H1 (cell line): ENCODE data around the gene SLC23A1. TPM values are rescaled to one million over a fixed set of nuclear protein-coding genes. Genes with fewer than 3 reads are reported as not detected.

Experiments used
- CTCF ChIP-seq, 3 experiments: IDR thresholded peaks; 1 replicate in 2 of 3; 2 replicates in 1 of 3; pipeline versions ENCODE4 v1.5.1 to v1.6.1; 2011; ENCODE audit warnings: low read length in 3 of 3, mild to moderate bottlenecking in 3 of 3, inconsistent platforms in 2 of 3, low read depth in 1 of 3, moderate library complexity in 1 of 3; ENCODE audit not compliant: insufficient read depth in 1 of 3; ENCODE audit errors: control extremely low read depth in 1 of 3
- ZNF274 ChIP-seq: IDR thresholded peaks from 2 replicates; pipeline ENCODE4 v1.7.0; 2012; ENCODE audit warnings: low read length, borderline replicate concordance; ENCODE audit errors: extremely low read depth
- polyA plus RNA-seq, 7 experiments: library from polyadenylated mRNA; depleted of rRNA in 3 of 7; stranded (reverse) in 5 of 7; unstranded in 2 of 7; fragments of >200 nt in 5 of 7; fragments of 200-250 nt in 2 of 7; gene quantifications; 1 replicate in 5 of 7; 2 replicates in 1 of 7; 4 replicates in 1 of 7; pipeline versions ENCODE4 v1.2.1 to v1.2.3, GENCODE V29; 2011 to 2013; ENCODE audit warnings: missing spikeins in 2 of 7, mixed read lengths in 2 of 7
- total RNA-seq: library from RNA; stranded (reverse); fragmentation: NEBNext Ultra II Directional; extraction: Animal tissue kit (Norgen Biotek cat#: 25700); gene quantifications from 2 replicates; pipeline ENCODE4 v1.2.1, GENCODE V29; 2021

Gene SLC23A1
- total and polyA plus RNA-seq, 2 of the 8 experiments (the other 6 are each of a cell fraction or from before 2014, with no cell fraction given) = not detected

DNA sequence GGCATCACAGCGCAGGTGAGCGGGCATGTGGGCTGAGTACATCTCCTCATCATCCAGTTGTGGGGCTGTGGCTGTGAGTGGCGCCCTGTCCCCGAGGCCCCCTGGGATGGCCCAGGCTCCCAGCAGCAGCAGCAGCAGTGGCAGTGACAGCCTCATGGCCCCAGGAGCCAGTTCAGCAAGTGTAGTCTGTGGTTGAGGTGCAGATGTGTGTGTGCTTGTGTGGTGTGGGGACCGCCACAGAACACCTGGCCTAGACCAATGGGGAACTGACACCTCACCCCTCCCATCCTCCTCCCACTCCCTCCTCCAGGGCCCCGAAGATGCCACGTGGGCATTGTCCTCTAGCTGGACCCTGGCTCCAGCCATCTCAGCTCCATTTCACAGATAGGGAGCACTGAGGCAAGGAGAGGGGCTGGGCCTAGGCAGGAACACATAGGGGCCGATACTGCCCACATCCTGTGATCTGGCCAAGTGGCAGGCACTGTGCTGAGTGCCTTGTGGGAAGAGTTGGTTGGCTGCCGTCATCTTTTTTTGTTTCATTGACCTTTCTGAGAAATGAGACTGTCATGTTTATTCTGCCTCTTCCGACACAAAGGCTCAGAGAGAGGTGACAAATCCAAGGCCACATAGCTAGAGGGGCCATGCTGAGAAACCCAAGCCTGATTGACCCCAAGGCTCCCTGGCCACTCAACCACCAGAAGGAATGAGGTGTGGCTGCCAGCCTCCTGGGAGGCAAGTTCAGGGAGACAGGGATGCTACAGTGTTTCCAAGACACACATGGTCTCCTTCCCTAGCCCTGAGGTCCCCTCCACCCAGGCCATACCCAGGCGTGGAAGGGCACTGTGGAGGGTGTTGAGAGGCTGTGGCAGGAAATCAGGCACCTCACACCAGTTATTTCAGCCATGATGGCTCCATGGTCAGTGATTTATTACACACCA is 6.9 kb upstream of the SLC23A1 start, which contains the start of gene MZB1 (continued):
- TF ChIP-seq ZNF274 = no peak
- TF ChIP-seq CTCF (IDR thresholded peaks at IDR 0.05; ENCODE audit: control extremely low read depth in 1 of 3, insufficient read depth in 1 of 3, low read depth in 1 of 3, low read length in 3 of 3) = no peak
- TF ChIP-seq, all 59 proteins: peak for 0
